Measurements from ENCODE around the gene APOO. TPM values are rescaled to one million over a fixed set of nuclear protein-coding genes. Genes with fewer than 3 reads are reported as not detected.
A peak's percentile ranks its signal among the peaks of the same experiment; 100 is the strongest.

Gene APOO
- polyA plus RNA-seq, 2 of the 4 experiments (the other 2 are of a cell fraction) = 33.5 to 59.4 TPM

DNA sequence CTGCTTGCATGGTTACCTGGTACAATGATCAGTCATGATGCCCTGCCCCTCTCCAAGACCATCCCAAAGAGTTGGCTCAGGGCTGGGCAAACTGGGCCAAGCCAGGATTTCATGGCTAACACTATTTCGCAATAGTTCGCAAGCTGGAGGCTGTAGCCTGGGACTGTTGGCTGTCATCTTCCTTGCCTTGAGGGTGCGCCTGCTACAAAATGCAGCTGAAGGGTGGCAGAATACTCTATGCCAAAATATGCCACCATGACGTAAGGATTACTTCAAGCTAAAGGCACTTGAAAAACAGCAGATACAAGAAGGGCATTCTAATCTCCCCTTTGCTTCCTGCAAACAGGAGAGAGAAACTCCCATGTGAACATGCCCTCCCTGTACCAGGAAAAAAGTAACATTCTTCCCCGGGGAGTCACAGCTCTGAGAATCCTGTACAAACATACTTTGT lies 103.8 kb downstream of the APOO start (continued):
- TF ChIP-seq, protein P1, sequence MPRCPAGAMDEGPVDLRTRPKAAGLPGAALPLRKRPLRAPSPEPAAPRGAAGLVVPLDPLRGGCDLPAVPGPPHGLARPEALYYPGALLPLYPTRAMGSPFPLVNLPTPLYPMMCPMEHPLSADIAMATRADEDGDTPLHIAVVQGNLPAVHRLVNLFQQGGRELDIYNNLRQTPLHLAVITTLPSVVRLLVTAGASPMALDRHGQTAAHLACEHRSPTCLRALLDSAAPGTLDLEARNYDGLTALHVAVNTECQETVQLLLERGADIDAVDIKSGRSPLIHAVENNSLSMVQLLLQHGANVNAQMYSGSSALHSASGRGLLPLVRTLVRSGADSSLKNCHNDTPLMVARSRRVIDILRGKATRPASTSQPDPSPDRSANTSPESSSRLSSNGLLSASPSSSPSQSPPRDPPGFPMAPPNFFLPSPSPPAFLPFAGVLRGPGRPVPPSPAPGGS (IDR thresholded peaks at IDR 0.05) = peak; percentile 64; the same call in 2 of the 3 replicates
- peak; percentile 84 to 91; a peak in 3 of 5 replicates for TF ChIP-seq JUN (IDR thresholded peaks at IDR 0.05)
- TF ChIP-seq SMC3 (IDR thresholded peaks at IDR 0.05) = peak; percentile 18; the same call in 1 of the 3 replicates
- no peak for TF ChIP-seq POLR2A (IDR thresholded peaks at IDR 0.05; ENCODE audit: low read length)
- TF ChIP-seq, protein P2, sequence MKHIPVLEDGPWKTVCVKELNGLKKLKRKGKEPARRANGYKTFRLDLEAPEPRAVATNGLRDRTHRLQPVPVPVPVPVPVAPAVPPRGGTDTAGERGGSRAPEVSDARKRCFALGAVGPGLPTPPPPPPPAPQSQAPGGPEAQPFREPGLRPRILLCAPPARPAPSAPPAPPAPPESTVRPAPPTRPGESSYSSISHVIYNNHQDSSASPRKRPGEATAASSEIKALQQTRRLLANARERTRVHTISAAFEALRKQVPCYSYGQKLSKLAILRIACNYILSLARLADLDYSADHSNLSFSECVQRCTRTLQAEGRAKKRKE (CRISPR knock-in tag; IDR thresholded peaks at IDR 0.05; ENCODE audit: low read depth) = no peak; the same call in 1 of the 2 replicates
- no peak for TF ChIP-seq NFE2L2 (conservative IDR thresholded peaks at IDR 0.05; ENCODE audit: low read length)
- TF ChIP-seq, protein P3, sequence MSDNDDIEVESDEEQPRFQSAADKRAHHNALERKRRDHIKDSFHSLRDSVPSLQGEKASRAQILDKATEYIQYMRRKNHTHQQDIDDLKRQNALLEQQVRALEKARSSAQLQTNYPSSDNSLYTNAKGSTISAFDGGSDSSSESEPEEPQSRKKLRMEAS (IDR thresholded peaks at IDR 0.05) = peak; percentile 45

DNA sequence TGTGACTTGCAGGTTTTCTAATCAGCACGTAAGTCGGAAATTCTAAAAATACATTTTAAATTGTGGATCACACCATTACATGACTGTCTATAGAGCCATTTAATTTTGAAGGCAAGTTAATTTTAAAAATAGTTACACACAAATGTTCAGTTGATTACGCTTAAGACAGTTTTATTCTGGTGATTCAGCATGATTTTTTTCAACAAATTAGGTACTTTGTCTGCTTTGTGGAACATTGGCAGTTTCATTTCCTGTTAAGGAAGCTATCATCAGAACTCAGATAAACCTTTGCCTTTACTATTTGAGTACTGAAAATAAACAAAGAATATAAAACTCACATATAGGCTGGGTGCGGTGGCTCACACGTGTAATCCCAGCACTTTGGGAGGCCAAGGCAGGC lies 105.3 kb downstream of the APOO start:
- H3K4me1 ChIP-seq = peaks cover 65% of the 10 kb centered on the region
- no peak for DNase-seq (ENCODE audit: low read depth in 1 of 2, low spot score in 1 of 2)
- H3K9me3 ChIP-seq = no peaks in the 10 kb centered on the region
- H3K4me3 ChIP-seq = no peak overlapping the region
- 74% methylated on average over 5 of the region's 5 CpGs for WGBS (ENCODE audit: missing lambda C conversion rate)
- TF ChIP-seq FOSL2 (IDR thresholded peaks at IDR 0.05) (no peak), FOSL2 (CRISPR knock-in tag; IDR thresholded peaks at IDR 0.05) (no peak), NFE2L2 (conservative IDR thresholded peaks at IDR 0.05; ENCODE audit: low read length) (no peak), CBX8 (IDR thresholded peaks at IDR 0.05) (no peak), BHLHE40 (IDR thresholded peaks at IDR 0.05; ENCODE audit: low read depth, low read length) (no peak), HOXB13 (CRISPR knock-in tag; IDR thresholded peaks at IDR 0.05; ENCODE audit: low read depth) (no peak), TFCP2L1 (CRISPR knock-in tag; IDR thresholded peaks at IDR 0.05) (no peak), RAD21 (conservative IDR thresholded peaks at IDR 0.05 in 1 of 2, IDR thresholded peaks at IDR 0.05 in 1 of 2) (no peak), NR3C1 (IDR thresholded peaks at IDR 0.05) (no peak), RARB (CRISPR knock-in tag; IDR thresholded peaks at IDR 0.05) (no peak), ZC3H11A (IDR thresholded peaks at IDR 0.05) (no peak), SREBF2 (IDR thresholded peaks at IDR 0.05) (no peak)
- TF ChIP-seq, protein P3 (IDR thresholded peaks at IDR 0.05) = no peak
- TF ChIP-seq, protein P4, sequence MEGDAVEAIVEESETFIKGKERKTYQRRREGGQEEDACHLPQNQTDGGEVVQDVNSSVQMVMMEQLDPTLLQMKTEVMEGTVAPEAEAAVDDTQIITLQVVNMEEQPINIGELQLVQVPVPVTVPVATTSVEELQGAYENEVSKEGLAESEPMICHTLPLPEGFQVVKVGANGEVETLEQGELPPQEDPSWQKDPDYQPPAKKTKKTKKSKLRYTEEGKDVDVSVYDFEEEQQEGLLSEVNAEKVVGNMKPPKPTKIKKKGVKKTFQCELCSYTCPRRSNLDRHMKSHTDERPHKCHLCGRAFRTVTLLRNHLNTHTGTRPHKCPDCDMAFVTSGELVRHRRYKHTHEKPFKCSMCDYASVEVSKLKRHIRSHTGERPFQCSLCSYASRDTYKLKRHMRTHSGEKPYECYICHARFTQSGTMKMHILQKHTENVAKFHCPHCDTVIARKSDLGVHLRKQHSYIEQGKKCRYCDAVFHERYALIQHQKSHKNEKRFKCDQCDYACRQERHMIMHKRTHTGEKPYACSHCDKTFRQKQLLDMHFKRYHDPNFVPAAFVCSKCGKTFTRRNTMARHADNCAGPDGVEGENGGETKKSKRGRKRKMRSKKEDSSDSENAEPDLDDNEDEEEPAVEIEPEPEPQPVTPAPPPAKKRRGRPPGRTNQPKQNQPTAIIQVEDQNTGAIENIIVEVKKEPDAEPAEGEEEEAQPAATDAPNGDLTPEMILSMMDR (IDR thresholded peaks at IDR 0.05) = no peak
- no peak for FAIRE-seq
- ATAC-seq = no peak
- ChIA-PET CTCF (interaction anchor here (1.6 to 3.6 kb wide), 3 partner anchors 9 to 23 kb away, joined by 4 to 22 read pairs (median 4); partner anchors contain the start of gene SAT1), POLR2A (interaction anchor here (2.9 kb wide), 1 partner anchor 19 kb away, joined by 41 read pairs; the partner anchor contains the start of gene SAT1)
- H3K27ac ChIP-seq = peak overlapping the region; percentile 88 to 98
- H3K4me2 ChIP-seq = peak overlapping the region; percentile 72

DNA sequence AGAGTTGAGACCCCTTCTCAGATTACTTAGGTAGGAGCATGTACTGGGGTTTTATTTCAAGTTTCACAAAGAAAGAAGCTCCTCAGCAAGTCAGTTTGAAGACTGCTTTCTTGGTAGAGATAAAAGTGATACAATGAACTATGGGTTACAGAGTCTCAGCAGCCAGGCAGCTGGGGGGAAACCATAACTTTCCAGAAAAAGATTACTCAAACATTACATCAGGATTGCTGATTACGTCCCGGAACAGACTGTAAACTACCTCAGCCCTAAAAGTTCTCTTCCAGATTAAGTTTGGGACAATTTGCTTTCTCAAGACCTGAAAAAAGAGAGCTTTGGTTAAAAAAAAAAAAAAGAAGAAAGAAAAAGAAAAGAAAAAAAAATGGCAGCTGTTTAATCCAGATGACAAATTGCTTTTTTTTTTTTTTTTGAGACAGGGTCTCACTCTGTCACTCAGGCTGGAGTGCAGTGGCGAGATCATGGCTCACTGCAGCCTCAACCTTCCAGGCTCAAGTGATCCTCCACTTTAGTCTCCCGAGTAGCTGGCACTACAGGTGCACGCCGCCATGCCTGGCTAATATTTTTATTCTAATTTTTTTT lies 108.2 kb downstream of the APOO start:
- peak overlapping the region; percentile 55; the same call in 2 of the 3 replicates for H3K4me2 ChIP-seq
- no peaks in the 10 kb centered on the region for H3K9me3 ChIP-seq
- H3K4me1 ChIP-seq = peaks cover 45% of the 10 kb centered on the region
- H3K27ac ChIP-seq = peak overlapping the region; percentile 88 to 98
- H3K4me3 ChIP-seq = no peak overlapping the region
- ChIA-PET POLR2A (interaction anchor here (0.5 to 1.4 kb wide), 4 partner anchors 12 to 18 kb away, joined by 3 to 14 read pairs (median 8); partner anchors contain the start of gene SAT1), CTCF (interaction anchor here (0.5 to 5.9 kb wide), 8 partner anchors 10 to 103 kb away, joined by 3 to 48 read pairs (median 3); partner anchors contain the start of gene SAT1)
- FAIRE-seq = no peak
- DNase-seq (ENCODE audit: low read depth in 1 of 2, low spot score in 1 of 2) = no peak
- WGBS (ENCODE audit: missing lambda C conversion rate) = 72% methylated on average over 6 of the region's 6 CpGs
- ATAC-seq = no peak
- TF ChIP-seq RCOR1 (IDR thresholded peaks at IDR 0.05; ENCODE audit: low read depth, low read length) = no peak
- TF ChIP-seq FOXS1 (CRISPR knock-in tag; IDR thresholded peaks at IDR 0.05) = no peak
- TF ChIP-seq FOSB (CRISPR knock-in tag; IDR thresholded peaks at IDR 0.05) = no peak
- TF ChIP-seq, protein P5, sequence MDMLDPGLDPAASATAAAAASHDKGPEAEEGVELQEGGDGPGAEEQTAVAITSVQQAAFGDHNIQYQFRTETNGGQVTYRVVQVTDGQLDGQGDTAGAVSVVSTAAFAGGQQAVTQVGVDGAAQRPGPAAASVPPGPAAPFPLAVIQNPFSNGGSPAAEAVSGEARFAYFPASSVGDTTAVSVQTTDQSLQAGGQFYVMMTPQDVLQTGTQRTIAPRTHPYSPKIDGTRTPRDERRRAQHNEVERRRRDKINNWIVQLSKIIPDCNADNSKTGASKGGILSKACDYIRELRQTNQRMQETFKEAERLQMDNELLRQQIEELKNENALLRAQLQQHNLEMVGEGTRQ (IDR thresholded peaks at IDR 0.05) = no peak
- TF ChIP-seq SREBF2 (IDR thresholded peaks at IDR 0.05) = no peak
- TF ChIP-seq, protein P6, sequence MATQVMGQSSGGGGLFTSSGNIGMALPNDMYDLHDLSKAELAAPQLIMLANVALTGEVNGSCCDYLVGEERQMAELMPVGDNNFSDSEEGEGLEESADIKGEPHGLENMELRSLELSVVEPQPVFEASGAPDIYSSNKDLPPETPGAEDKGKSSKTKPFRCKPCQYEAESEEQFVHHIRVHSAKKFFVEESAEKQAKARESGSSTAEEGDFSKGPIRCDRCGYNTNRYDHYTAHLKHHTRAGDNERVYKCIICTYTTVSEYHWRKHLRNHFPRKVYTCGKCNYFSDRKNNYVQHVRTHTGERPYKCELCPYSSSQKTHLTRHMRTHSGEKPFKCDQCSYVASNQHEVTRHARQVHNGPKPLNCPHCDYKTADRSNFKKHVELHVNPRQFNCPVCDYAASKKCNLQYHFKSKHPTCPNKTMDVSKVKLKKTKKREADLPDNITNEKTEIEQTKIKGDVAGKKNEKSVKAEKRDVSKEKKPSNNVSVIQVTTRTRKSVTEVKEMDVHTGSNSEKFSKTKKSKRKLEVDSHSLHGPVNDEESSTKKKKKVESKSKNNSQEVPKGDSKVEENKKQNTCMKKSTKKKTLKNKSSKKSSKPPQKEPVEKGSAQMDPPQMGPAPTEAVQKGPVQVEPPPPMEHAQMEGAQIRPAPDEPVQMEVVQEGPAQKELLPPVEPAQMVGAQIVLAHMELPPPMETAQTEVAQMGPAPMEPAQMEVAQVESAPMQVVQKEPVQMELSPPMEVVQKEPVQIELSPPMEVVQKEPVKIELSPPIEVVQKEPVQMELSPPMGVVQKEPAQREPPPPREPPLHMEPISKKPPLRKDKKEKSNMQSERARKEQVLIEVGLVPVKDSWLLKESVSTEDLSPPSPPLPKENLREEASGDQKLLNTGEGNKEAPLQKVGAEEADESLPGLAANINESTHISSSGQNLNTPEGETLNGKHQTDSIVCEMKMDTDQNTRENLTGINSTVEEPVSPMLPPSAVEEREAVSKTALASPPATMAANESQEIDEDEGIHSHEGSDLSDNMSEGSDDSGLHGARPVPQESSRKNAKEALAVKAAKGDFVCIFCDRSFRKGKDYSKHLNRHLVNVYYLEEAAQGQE (IDR thresholded peaks at IDR 0.05) = no peak
- TF ChIP-seq HEYL (CRISPR knock-in tag; IDR thresholded peaks at IDR 0.05) = no peak
- TF ChIP-seq NR3C1 (IDR thresholded peaks at IDR 0.05) = no peak
- TF ChIP-seq CHD2 (IDR thresholded peaks at IDR 0.05; ENCODE audit: low read length, partially characterized antibody) = no peak
